Measurements from ENCODE around the gene P2RX4. TPM values are rescaled to one million over a fixed set of nuclear protein-coding genes. Genes with fewer than 3 reads are reported as not detected.

The P2RX4 gene
- total RNA-seq, 2 donors from 2014 or later, result 11.5 to 21.1 TPM

DNA sequence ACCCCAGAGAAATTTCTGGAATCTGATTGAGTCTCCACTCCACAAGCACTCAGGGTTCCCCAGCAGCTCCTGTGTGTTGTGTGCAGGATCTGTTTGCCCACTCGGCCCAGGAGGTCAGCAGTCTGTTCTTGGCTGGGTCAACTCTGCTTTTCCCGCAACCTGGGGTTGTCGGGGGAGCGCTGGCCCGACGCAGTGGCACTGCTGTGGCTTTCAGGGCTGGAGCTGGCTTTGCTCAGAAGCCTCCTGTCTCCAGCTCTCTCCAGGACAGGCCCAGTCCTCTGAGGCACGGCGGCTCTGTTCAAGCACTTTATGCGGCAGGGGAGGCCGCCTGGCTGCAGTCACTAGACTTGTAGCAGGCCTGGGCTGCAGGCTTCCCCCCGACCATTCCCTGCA is 23.7 kb downstream of the P2RX4 start:
- TF ChIP-seq, protein P1, sequence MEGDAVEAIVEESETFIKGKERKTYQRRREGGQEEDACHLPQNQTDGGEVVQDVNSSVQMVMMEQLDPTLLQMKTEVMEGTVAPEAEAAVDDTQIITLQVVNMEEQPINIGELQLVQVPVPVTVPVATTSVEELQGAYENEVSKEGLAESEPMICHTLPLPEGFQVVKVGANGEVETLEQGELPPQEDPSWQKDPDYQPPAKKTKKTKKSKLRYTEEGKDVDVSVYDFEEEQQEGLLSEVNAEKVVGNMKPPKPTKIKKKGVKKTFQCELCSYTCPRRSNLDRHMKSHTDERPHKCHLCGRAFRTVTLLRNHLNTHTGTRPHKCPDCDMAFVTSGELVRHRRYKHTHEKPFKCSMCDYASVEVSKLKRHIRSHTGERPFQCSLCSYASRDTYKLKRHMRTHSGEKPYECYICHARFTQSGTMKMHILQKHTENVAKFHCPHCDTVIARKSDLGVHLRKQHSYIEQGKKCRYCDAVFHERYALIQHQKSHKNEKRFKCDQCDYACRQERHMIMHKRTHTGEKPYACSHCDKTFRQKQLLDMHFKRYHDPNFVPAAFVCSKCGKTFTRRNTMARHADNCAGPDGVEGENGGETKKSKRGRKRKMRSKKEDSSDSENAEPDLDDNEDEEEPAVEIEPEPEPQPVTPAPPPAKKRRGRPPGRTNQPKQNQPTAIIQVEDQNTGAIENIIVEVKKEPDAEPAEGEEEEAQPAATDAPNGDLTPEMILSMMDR (conservative IDR thresholded peaks at IDR 0.05), result peak; percentile 9
- DNase-seq, result peak; percentile 70
- Mint-ChIP-seq H3K4me1 (no peaks in the 10 kb centered on the region), H3K27ac (no peak overlapping the region), H3K27me3 (ENCODE audit: insufficient read depth) (no peaks in the 10 kb centered on the region), H3K36me3 (ENCODE audit: low read depth) (peaks cover 39% of the 10 kb centered on the region), H3K9me3 (no peaks in the 10 kb centered on the region), H3K4me3 (no peak overlapping the region)
- Histone ChIP-seq H3K4me1 (ENCODE audit: control insufficient read depth, insufficient read depth, low read length) (peaks cover 9% of the 10 kb centered on the region), H3K9me3 (ENCODE audit: control insufficient read depth, low read length) (no peaks in the 10 kb centered on the region), H3K36me3 (ENCODE audit: control insufficient read depth, insufficient read depth, low read length) (peaks cover 36% of the 10 kb centered on the region), H3K4me3 (ENCODE audit: low read length) (no peak overlapping the region), H3K9ac (ENCODE audit: extremely low read depth, low read length, poor library complexity, severe bottlenecking) (no peak overlapping the region), H3K27me3 (ENCODE audit: control insufficient read depth, insufficient read depth, low read length, poor library complexity, severe bottlenecking) (no peaks in the 10 kb centered on the region), H3K27ac (ENCODE audit: low read depth, low read length) (peak overlapping the region; percentile 24)
- WGBS, 2 experiments (ENCODE audit: insufficient coverage in 1 of 2, insufficient read length in 1 of 2), result 94 to 95% methylated on average over 11 of the region's 11 CpGs

DNA sequence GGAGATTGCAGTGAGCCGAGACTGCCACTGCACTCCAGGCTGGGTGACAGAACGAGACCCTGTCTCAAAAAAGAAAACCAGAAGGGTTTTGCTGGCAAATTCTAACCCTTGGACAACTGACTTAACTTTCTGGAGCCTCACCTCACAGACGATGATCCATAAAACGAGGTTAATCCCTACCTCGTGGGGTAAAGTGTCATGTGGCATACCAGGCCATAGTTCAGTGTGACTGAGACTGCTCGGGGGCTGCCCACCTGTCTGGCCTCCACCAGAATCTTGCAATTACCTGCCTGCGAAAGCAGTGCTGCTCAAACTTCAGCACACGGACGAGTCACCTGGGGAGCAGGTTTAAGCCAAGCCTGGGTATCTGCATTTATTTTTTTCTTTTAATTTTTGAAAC is 26.8 kb downstream of the P2RX4 start:
- H3K4me1 Mint-ChIP-seq, result peaks cover 19% of the 10 kb centered on the region
- TF ChIP-seq, protein P1 (conservative IDR thresholded peaks at IDR 0.05), result no peak
- DNase-seq, result no peak
- no peak overlapping the region for H3K9ac ChIP-seq (ENCODE audit: extremely low read depth, low read length, poor library complexity, severe bottlenecking)
- H3K36me3 ChIP-seq (ENCODE audit: control insufficient read depth, insufficient read depth, low read length), result peaks cover 48% of the 10 kb centered on the region
- H3K27ac Mint-ChIP-seq, result peak overlapping the region; percentile 70
- no peak overlapping the region for H3K4me3 ChIP-seq (ENCODE audit: low read length)
- peaks cover 54% of the 10 kb centered on the region for H3K36me3 Mint-ChIP-seq (ENCODE audit: low read depth)
- H3K27ac ChIP-seq (ENCODE audit: low read depth, low read length), result no peak overlapping the region
- H3K9me3 ChIP-seq (ENCODE audit: control insufficient read depth, low read length), result no peaks in the 10 kb centered on the region
- H3K4me1 ChIP-seq (ENCODE audit: control insufficient read depth, insufficient read depth, low read length), result peaks cover 24% of the 10 kb centered on the region
- H3K27me3 ChIP-seq (ENCODE audit: control insufficient read depth, insufficient read depth, low read length, poor library complexity, severe bottlenecking), result no peaks in the 10 kb centered on the region
- H3K9me3 Mint-ChIP-seq, result no peaks in the 10 kb centered on the region
- H3K4me3 Mint-ChIP-seq, result no peak overlapping the region
- no peaks in the 10 kb centered on the region for H3K27me3 Mint-ChIP-seq (ENCODE audit: insufficient read depth)
- WGBS, 2 experiments (ENCODE audit: insufficient coverage in 1 of 2, insufficient read length in 1 of 2), result 93% methylated on average over 9 of the region's 9 CpGs

DNA sequence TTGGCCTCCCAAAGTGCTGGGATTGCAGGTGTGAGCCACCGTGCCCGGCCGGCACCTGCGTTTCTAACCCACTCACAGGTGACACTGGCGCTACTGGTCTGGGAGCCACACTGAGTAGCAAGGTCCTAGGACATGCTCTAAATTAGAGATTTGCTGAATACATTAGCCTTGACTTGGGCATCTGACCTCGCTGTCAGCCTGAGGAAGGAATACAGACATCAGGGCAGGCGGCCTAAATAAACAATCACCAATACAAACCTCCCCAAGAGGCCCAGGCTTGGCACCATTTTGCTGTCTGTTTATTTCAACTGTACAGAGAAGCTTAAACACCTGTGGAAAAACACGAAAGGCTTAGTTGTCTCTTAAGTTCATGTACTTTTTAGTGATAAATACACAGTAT is 27.5 kb downstream of the P2RX4 start:
- no peaks in the 10 kb centered on the region for H3K9me3 Mint-ChIP-seq
- Histone ChIP-seq H3K9ac (ENCODE audit: extremely low read depth, low read length, poor library complexity, severe bottlenecking) (no peak overlapping the region), H3K4me1 (ENCODE audit: control insufficient read depth, insufficient read depth, low read length) (peaks cover 24% of the 10 kb centered on the region), H3K27ac (ENCODE audit: low read depth, low read length) (no peak overlapping the region), H3K9me3 (ENCODE audit: control insufficient read depth, low read length) (no peaks in the 10 kb centered on the region), H3K4me3 (ENCODE audit: low read length) (no peak overlapping the region), H3K27me3 (ENCODE audit: control insufficient read depth, insufficient read depth, low read length, poor library complexity, severe bottlenecking) (no peaks in the 10 kb centered on the region), H3K36me3 (ENCODE audit: control insufficient read depth, insufficient read depth, low read length) (peaks cover 48% of the 10 kb centered on the region)
- DNase-seq, result no peak
- no peak overlapping the region for H3K4me3 Mint-ChIP-seq
- no peaks in the 10 kb centered on the region for H3K27me3 Mint-ChIP-seq (ENCODE audit: insufficient read depth)
- TF ChIP-seq, protein P1 (conservative IDR thresholded peaks at IDR 0.05), result no peak
- no peak overlapping the region for H3K27ac Mint-ChIP-seq
- H3K36me3 Mint-ChIP-seq (ENCODE audit: low read depth), result peaks cover 55% of the 10 kb centered on the region
- peaks cover 19% of the 10 kb centered on the region for H3K4me1 Mint-ChIP-seq
- 95 to 98% methylated on average over 5 to 8 of the region's 8 CpGs for WGBS, 2 experiments (ENCODE audit: insufficient coverage in 1 of 2, insufficient read length in 1 of 2)
